COLO668 (cell line): ENCODE measurements around the gene LRCOL1.

Experiments used
- DNase-seq: peaks from one replicate; lab custom pipeline; 2025; ENCODE audit not compliant: unreplicated experiment; lab: John Stamatoyannopoulos, UW

Gene LRCOL1

DNA sequence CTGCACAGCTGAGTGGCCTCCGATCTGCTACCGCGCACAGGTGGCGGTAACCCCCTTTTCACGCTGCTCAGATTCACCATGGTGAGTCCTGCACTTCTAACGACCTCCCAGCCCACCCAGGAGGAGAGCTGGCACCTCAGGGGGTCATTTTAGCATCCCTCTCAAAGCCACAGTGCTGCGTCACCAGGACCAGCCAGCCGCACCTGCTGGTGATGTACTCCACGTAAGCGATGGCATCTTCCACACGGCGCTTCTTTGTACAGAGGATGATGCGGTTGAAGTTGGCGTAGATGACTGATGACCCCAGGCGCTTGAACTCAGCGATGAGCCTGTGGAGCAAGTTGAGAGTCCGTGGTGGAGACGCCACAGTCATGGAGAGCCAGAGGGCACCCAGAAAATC is 27.4 kb upstream of the LRCOL1 start:
- no peak for DNase-seq

DNA sequence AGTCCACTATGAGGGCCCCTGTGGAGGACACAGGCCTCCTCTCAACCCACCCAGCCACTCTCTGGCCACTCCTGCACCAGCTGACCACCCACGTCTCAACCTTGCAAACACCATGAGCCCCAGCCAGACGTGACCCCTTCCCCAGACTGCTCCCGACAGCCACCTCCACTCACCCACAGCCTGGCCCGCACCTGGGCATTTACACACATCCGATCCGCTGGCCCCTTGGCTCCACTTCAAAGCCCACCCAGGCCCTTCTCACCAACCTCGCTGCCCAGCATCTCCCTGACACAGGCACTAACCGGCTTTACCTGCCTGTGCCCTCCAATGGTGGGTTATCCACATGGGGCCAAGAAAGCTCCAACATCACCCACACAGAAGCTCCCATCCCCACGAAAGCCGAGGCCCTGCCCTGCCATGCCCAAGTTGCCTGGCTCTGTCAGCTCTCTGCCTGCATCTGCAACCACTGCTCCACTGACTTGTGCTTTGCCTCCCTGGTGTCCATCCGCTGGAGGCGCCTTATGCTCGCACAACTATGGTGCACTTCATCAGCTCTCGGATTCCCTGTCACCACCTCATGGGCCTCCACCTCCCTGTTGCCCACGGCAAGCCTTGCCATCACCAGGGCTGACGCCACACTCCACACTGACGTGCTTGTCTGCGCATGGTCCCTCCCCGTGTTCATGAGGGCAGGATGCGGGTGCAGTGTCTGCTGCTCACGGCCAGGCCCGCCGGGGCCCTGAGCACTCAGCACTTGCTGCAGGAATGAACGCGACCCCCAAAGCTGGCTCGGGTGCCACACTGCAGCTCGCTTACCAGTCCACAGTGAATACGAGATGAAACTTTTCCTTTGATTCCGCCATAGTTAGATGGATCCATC is 24.9 kb upstream of the LRCOL1 start:
- DNase-seq: no peak

DNA sequence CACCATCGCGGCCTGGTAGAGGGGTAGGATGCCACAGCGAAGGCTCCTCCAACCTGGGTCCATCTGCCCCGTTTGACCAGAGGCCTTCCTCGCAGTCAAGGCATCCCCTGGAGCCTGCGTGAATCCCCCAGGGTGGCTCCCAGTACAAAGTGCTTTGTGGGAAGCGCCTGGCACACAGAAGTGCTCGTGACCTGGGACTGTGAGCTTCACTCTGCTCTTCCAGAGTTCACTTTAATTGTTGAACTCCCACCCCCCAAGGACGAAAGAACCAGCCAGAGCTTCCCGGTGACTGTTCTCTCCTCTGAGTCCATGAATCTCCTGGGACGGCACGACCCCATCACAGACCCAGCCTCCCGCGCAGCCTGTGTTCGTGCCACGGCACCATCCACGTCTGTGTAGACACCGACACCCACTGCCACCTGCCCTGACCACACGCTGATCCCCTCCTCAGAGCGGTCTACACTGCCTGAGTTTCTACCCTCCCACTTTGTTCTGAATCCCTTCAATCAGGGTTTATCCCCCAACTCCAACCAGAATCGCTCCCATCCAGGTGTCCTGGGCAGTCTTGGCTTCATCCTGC is 24.1 kb upstream of the LRCOL1 start:
- DNase-seq: no peak

DNA sequence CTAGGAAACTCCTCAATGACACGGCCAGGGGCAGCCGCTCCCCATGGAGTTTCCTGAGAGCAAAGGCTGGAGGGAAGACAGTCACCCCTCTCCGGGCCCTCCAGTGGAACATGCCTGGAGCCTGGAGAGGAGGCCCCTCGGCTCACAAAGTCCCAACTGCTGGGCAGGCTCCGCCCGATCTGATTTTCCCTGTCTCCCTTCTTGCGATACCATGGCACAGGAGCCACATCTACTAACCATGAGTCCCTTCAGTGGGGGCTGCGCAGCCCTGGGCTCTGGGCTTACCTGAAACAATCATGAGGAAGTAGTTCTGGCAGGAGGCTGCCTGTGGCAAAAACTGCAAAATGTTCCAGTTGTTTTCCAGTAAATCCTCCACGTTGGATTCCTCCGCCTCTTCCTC is 23.5 kb upstream of the LRCOL1 start:
- DNase-seq: no peak

DNA sequence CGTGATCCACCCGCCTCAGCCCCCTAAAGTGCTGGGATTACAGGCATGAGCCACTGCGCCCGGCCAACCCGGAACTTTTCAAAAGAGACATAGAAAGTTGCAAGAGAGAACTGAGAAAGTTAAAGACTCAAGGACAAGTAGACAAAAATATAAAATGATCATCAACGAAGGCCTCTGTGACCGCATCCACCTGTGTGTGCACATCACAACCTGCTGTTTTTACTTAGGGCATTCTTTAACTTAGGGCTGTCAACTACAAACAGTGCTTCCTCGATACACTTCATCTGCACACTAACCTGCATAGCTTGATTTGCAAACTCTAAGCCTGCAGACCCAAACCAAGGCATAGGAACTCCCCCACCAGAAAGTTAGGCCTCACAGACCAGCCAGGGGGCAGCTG is 23.0 kb upstream of the LRCOL1 start:
- DNase-seq: no peak

DNA sequence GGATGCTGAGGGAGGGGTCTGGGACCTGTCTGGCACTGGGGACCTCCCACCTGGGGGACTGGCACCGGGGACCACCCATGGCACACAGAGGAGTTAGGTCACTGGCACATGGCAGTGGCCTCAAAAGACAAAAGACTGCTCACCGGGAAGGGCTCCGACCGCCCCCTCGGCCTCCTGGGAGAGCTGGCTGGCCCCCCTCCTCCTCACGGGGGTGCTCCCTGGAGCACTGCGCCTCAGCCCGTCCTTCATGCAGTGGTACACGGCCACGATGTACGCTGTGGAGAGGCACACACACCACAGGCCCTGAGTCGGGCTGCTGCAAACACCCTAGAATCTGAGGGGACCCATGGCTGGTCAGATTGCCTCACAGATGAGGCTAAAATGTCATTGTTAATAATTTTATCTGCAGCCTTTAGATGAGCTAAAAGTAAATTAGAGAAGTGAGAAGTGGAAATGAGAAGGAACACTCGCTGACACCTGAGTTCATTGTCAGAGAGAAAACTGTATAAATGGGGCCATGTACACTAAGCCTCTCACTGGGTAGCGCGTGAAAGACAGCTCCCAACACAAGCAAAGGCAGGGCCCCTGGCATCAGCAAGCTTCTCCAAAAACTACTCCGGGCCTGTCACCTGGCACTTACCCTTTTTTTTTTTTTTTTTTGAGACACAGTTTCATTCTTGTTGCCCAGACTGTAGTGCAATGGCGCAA is 22.3 kb upstream of the LRCOL1 start:
- no peak for DNase-seq

DNA sequence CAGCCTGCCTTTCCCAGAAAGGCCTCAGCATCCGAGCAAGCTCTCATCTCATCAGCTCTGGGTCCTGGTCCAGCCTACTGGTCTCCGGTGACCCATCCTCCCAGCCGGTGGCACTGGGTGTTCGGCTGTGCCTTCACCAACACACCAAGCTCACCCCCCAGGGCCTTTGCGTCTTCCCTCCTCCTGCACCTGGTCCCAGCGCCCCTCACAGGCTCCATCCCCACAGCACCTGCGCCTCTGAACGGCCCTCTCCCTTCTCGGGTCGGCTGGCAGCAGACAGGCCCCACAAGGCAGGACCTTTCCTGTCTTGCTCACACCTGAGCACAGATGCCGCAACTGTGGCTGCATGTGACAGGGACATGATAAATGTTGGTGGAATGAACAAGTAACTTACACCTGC is 21.3 kb upstream of the LRCOL1 start:
- DNase-seq: no peak

DNA sequence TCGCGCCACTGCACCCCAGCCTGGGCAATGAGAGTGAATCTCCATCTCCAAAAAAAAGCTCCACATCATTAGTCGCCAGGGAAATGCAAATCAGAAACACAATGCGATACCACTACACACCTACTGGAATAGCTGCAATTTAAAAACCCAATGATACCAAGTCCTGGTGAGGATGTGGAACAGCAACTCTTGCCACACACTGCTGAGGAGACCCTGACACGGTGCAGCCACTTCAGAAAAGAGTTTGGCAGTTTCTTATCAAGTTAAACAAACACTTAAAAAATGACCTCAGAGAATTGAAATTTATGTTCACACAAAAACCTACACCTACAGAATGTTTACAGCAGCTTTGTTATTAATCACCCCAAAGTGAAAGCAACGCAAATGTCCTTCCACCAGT is 20.3 kb upstream of the LRCOL1 start:
- no peak for DNase-seq

DNA sequence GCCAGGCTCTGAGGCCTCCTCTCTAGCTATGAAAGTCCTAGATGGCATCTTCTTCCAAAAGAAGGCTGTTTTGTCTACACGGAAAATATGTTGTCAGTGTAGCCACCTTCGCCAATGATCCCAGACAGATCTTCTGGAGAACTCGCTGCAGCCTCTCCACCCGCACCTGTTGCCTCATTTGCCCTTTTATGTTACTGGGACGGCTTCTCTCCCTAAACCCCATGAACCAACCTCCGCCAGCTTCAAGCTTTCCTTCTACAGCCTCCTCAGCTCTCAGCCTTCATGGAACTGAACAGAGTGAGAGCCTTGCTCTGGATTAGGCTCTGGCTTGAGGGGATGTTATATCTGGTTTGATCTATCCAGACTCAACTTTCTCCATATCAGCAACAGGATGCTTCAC is 18.9 kb upstream of the LRCOL1 start:
- DNase-seq: no peak

DNA sequence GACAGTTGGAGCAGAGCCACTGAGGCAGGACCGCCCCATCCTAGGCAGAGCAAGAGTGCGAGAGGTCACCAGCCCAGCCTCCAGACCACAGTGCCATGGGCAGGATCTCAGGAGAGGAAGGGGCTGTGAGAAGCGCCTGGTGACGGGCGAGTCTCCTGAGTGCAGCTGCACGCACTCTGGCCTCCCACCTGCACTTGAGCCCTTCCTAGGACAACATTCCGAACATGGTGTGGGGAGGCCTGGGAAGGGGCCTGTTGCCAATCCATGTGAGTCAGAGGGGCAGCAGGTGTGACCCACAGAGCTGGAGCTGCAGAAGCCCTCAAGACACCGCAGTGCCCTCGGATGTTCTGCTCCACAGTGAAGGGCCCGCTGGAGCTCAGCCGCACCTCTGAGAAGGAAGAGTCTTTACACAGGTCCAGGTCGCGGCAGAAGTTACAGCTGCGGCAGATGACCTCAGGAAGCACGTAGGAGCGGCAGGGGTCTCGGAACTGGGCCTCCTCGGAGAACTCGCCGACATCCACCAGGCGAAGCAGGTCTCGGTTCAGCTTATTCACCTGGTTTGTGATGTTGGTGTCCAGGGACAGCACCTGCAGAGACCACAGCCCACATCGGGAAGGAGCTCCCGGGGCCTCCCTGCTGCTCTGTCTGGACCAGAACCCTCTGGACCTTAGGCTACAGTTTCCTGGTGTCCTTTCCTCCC is 15.5 kb upstream of the LRCOL1 start:
- no peak for DNase-seq

DNA sequence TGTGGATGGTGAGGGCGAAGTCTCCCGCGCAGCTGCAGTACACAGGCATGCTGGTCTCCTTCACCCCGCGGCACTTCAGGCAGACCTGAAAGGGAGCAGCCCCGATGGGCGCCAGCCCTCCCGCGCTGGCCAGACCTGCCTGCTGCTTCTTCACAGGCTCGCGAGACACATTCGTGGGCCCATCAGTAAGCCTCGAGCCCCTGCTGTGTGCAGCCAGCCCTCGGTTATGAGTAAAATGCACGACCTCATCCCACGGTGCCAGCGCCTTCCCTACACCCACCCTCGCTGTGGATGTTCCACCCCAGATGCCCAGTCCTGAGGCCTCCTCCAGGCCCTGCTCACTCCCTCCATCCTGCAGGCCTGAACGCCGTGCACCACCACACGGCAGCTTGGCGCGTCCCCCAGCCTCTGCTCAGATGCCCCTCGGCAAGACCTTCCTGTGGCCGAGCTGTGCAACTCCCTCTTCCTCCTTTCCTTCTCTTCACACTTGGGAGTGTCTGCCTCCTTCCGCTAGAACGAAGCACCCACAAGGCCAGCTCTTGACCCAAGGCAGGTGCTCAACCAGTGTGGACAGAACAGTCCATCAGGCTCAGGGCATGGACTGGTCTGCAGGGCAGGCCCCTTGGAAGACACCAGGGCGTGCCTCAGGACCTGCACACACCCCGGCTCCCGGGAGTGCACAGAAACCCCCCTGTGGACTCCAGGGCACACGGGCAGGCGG is 14.7 kb upstream of the LRCOL1 start:
- no peak for DNase-seq

DNA sequence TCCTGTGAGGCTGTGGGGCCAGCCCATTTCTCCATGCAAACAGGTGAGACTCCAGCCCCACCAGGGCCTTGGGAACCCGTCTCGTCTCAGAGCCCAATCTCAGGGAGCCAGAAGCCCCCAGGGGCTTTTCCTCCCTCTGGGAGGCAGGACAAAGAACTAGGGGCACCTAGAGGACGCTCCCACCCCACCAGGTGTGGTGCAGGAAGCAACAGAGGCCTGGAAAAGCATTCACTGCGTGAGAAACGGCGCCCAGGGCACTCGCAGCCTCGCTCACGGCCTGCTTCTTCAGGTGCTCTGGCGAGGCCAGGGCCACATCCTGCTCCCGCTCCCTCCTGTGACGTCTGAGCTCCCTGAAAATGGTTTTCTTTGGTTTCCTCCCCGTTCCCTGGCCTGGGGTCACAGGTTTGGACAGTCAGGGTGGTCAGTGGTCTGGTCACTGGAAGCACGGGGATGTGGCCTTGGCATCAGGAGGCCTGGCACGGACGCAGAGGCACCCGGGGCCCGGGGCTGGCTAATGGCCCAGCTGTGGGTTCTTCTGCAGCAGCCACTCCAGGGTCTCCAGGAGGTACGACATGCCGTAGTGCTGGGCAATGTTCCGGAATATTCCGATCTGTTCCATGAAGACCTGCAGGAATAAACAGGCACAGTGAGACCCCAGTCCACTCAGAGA is 13.9 kb upstream of the LRCOL1 start:
- DNase-seq: no peak

DNA sequence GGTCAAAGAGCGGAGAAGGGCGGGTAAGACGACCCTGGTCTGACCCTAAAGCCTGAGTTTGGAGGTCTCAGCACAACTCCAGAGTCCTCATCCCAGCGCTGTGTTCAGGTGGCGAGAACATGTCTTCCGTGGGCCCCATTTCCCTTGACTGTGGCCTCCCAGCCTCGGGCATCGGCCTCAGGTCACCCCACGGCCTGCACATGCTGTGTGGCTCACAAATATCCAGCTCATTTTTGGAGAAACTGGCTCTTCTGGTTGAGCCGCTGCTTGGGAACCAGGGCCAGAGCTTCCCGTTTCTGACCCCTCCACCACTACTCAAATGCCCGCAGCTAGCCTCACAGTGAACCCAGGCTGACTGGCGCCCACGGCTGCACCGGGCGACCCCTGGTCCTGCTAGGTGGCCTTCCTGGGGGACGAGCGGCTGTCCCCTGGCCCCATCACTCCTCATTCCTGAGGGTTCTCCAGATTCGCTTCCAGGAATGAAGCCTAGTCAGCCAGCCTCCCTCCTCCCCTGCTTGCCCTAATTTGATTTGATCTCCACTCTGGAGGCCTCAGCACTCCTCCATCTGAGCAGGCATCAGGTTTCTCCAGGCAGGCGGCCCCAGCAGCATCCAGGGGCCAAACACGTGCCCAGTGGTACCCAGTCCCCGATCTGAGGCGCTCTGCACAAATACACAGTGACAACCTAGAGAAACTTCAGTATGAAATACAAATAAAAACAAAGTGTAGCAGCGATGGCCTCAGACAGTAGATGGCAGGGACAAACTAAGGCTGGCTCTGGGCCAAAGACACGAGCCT is 12.9 kb upstream of the LRCOL1 start:
- no peak for DNase-seq

DNA sequence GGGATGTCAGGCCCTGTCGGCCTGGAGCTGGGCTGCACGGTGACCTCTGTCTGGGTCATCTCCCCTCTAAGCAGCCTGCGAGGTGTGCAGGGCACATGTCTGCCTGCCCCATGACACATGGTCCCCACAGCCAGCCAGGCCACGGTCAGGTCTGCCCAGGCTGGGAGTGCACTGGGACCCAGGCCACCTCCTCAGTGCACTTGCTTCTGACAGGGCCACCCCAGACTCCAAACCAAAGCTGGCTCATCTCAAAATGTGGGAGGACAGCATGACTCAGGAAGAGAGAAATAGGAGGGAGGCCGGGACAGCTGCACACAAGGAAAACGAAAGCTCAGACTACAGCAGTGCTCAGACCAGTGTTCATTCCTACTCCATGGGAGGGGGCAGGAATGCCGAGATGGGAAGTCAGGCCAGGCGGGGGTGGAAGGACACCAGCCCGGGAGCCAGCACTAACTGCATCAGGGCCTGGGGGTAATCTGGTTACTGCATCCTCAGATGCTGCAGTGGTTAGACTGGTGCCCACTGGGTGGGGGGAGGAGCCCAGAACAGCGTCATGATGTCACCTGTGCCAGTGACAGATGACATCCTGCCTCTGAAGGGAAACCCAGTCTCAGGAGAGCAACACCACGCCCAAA is 12.2 kb upstream of the LRCOL1 start:
- no peak for DNase-seq

DNA sequence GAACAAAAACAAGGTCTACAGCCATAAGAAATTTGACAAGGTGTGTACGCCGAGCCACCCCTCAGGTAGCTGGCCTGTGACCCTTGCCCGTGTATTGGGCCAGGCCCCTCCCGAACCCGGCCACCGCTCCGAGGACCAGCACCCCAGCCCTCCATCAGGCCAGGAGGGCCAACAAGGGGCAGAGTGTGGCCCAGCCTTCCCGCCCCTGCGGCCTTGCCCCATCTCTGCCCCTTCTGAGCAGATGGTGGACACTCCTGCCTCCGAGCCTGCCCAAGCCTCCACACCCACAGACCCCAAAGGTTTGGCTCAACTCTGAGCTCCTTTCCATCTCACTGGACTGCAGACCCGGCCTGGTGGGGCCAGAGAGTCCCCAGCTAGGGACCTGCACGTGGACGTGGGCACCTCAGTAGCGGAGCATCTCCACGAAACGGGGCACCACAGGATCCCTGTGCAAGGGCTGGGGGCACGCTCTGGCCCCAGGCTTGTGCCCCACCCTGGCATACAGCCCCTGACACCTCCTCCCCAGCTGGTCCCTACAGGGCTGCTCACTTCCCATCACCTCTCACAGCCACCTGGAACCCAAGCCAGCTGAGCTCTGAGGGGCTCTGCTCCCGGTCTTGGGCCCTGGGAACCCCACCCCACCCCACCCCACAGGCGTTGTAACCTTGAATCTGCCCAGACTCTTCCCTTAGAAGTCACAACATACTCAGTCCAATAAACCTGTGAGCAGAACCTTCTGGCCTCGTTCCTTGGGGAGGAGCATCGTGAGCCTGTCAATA is 11.5 kb upstream of the LRCOL1 start:
- DNase-seq: no peak

DNA sequence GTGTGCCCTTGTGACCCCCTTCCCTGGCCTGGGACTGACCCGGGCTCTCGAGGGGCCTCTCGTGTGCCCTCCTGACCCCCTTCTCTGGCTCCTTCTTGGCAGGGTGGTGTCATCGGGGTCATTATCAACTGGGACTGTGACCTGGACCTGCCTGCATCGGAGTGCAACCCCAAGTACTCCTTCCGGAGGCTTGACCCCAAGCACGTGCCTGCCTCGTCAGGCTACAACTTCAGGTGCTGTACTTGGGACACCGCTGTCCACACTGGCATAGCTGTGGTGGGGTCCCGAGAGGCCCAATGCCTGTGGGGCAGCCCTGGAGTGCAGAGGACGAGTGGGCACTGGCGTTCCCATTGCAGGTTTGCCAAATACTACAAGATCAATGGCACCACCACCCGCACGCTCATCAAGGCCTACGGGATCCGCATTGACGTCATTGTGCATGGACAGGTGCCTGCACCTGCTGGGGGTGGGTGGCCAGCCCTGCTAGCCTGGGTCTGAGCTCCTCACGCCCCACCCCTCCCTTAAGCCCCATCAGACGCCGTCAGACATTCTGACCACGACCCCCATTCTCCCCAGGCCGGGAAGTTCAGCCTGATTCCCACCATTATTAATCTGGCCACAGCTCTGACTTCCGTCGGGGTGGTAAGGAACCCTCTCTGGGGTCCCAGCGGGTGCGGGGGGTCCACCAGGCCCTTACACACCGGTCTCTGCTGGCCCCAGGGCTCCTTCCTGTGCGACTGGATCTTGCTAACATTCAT is 10.7 kb upstream of the LRCOL1 start:
- peak; percentile 23 for DNase-seq

DNA sequence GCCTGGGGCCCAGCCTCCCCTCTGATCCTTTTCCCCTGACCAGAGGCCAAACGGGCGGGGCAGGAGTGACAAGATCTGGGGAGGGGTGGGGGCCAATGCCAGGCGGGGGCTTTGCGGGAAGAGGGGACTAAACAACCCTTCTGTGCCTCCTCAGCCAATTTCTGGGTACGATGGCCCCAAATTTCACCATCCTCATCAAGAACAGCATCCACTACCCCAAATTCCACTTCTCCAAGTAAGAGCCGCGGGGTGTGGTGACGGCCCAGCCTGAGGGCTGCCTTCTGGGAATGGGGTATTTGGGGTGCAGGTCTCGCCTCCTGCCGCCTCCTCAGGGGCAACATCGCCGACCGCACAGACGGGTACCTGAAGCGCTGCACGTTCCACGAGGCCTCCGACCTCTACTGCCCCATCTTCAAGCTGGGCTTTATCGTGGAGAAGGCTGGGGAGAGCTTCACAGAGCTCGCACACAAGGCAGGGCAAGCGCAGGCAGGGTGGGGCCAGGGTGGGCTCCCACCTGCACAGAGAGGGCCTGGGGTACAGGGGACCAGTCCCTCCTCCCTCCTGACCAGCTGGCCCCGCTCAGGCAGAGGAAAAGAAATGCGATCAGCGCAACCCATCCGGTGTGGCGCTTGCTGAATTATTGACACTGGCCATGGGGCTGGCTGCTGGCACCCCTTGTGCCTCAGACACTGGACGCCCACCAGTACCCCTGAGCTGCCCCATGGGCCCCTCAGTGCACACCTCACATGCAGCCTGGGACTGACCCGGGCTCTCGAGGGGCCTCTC is 9.9 kb upstream of the LRCOL1 start:
- DNase-seq: no peak
